ENCODE data around the gene CD3E.

Gene CD3E

GRCh38 chr11:118304568-118305248 lies at the start of gene CD3E:
Gene CD3E (plus strand): TSS chr11:118304730. CDS start chr11:118304953, 223 bp downstream.
- no peak for DNase-seq (ENCODE audit: insufficient read length, low spot score)
- FAIRE-seq: no peak

- no peak for DNase-seq (ENCODE audit: insufficient read length, low spot score)
Observed at GRCh38 chr11:118258410-118258809, 46.1 kb upstream of the CD3E start.

DNA sequence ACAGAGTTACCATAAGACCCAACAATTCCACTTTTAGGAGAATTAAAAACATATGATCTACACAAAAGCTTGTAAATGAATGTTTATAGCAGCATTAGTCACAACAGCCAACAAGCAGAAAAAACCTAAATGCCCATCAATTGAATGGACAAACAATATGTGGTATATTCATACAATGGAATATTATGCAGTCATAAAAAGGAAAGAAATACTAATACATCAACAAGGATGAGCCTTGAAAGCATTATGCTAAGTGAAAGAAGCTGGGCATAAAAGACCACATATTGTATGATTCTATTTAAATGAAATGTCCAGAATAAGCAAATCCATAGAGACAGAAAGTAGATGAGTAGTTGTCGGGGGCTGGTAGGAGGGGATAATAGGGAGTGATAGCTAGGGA lies 45.4 kb upstream of the CD3E start:
- no peak for FAIRE-seq
- no peak for DNase-seq (ENCODE audit: insufficient read length, low spot score)

More at GRCh38 chr11:118258410-118258809, 46.1 kb upstream of the CD3E start:
- no peak for FAIRE-seq

DNA sequence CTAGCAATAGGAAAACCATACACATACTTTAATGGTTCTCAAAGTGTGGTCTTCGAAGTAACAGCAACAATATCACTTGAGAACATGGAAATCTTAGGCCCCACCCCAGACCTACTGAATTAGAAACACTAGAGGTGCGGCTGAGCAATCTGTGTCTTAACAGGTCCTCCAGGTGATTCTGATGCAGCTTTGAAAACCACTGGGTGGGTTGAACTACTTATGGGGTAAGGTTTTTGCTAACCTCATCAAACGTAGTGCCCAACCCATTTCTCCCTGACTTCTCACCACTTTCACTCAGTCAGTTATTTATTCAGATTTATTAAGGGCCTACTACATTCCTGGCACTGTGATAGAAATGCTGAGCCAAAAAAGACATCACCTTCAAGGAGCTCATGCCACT lies 44.2 kb upstream of the CD3E start:
- FAIRE-seq (no peak), DNase-seq (ENCODE audit: insufficient read length, low spot score) (no peak)

GRCh38 chr11:118263112-118263511 lies 41.4 kb upstream of the CD3E start:
- no peak for FAIRE-seq

GRCh38 chr11:118263695-118264568 lies 40.6 kb upstream of the CD3E start, which contains the start of gene MPZL2:
Gene MPZL2 (minus strand): TSS chr11:118264297. CDS start chr11:118264153, 144 bp downstream.
- peak; percentile 21 for DNase-seq (ENCODE audit: insufficient read length, low spot score)
- FAIRE-seq: no peak

More at GRCh38 chr11:118263112-118263511, 41.4 kb upstream of the CD3E start:
- DNase-seq (ENCODE audit: insufficient read length, low spot score): no peak

GRCh38 chr11:118264569-118265465 lies 39.7 kb upstream of the CD3E start:
- no peak for DNase-seq (ENCODE audit: insufficient read length, low spot score)
- FAIRE-seq: no peak

DNA sequence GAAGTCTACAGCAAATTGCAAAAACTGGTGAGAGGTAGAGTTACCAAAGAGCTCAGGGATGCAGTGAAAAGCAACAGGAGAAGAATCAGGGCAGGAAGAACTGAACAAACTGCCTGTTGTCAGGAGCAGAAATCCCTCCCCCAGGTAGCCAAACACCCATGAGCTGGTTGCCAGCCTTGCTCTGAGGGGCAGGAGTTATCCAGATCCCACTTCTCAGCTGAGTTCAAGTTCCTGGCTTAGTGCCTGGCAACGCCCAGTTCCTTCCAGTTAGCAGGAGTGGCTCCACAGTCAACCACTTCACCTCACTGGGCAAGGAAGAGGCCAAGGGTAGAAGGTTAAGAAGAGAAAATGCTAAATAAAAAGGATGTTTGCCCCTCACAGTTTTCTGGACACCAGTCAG lies 38.6 kb upstream of the CD3E start:
- FAIRE-seq (no peak), DNase-seq (ENCODE audit: insufficient read length, low spot score) (no peak)

- FAIRE-seq: no peak
- DNase-seq (ENCODE audit: insufficient read length, low spot score): no peak
Observed at GRCh38 chr11:118267486-118267885, 37.0 kb upstream of the CD3E start.

- FAIRE-seq (no peak), DNase-seq (ENCODE audit: insufficient read length, low spot score) (no peak)
Observed at GRCh38 chr11:118272001-118272400, 32.5 kb upstream of the CD3E start.

- DNase-seq (ENCODE audit: insufficient read length, low spot score): no peak
- no peak for FAIRE-seq
Observed at GRCh38 chr11:118274186-118274585, 30.3 kb upstream of the CD3E start.

DNA sequence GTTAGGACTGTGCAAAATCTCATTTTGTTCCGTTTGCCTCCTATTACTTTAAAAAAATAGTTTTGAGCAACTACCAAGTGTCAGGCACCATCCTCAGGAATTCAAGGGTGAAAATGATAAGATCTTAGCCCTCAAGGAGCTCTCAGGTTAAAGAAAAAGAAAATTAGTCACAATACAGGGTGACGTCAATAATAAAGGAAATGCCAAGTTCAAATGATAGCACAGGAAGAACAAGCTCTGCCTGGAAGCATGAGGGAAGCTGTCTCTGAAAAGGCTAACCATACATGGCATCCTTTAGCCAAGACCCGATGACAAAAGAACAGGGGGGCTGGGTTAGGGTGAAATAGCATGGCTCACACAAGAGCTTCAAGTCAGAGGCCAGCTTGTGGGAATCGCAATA lies 29.4 kb upstream of the CD3E start:
- peak; percentile 60 for DNase-seq (ENCODE audit: insufficient read length, low spot score)
- FAIRE-seq: no peak

- no peak for DNase-seq (ENCODE audit: insufficient read length, low spot score)
- FAIRE-seq: no peak
Observed at GRCh38 chr11:118276422-118276821, 28.1 kb upstream of the CD3E start.

DNA sequence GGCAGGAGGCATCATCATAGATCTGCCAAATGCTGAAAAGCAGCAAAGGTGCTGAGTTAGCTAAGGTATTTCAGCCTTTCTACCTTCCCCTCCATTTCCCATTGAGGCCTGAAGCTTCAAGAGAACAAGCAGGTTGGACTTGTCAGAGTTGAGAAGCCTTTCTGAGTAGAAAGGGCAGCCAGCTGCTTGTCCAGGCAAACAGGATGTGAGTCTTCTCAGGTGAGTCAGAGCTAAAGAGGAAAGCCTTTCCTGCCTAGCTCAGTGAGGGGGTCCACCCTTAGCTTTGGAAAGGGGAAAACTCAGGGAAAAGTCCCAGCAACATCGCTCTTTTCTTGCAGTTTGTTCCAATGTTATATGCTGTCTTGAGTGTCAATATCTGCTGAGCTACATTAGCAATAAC lies 27.2 kb upstream of the CD3E start:
- no peak for FAIRE-seq
- DNase-seq (ENCODE audit: insufficient read length, low spot score): peak; percentile 24

DNA sequence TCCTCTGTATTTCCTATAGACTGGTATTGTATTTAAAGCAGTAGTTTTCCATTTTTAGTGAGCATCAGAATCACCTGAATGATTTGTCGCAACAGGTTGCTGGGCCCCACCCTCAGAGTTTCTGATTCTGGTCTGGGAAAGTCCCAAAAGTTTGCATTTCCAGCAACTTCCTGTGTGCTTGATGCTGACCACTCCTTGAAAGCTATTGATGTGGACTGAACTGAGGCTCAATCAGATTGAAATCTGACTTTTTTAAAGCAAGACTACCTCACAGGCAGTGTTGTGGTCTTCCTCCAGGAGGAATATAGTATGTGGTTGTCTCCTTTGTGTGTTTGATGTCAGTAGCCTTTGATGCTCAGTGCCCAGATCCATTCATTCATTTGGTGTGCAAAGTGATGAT lies 23.2 kb upstream of the CD3E start:
- no peak for DNase-seq (ENCODE audit: insufficient read length, low spot score)
- FAIRE-seq: no peak

GRCh38 chr11:118282606-118283005 lies 21.9 kb upstream of the CD3E start:
- no peak for DNase-seq (ENCODE audit: insufficient read length, low spot score)
- FAIRE-seq: no peak

DNA sequence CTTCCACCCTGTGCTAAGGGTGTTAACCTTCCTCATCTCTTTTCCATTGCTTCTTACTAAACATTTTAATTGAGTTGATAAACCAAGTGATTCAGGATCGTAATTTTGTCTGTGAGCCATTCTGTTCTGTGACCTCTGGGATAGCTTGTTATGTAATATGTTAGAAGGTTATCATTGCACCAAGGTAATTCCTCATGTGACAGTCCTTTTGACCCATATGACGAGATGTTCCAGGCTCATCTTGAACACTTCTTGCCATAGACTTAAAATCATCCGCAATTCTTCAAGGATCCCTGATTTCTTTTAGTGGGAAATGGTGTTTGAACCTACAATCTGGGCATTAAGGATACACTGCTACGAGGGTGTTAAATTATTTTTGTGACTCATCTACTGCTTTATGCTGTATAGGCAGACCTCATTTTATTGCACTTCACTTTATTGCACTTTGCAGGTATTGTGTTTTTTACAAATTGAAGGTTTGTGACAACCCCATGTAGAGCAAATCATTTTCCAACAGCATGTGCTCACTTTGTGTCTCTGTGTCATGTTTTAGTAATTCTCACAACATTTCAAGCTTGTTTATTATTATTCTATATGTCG lies 21.4 kb upstream of the CD3E start:
- FAIRE-seq (peak; percentile 38), DNase-seq (ENCODE audit: insufficient read length, low spot score) (no peak)

DNA sequence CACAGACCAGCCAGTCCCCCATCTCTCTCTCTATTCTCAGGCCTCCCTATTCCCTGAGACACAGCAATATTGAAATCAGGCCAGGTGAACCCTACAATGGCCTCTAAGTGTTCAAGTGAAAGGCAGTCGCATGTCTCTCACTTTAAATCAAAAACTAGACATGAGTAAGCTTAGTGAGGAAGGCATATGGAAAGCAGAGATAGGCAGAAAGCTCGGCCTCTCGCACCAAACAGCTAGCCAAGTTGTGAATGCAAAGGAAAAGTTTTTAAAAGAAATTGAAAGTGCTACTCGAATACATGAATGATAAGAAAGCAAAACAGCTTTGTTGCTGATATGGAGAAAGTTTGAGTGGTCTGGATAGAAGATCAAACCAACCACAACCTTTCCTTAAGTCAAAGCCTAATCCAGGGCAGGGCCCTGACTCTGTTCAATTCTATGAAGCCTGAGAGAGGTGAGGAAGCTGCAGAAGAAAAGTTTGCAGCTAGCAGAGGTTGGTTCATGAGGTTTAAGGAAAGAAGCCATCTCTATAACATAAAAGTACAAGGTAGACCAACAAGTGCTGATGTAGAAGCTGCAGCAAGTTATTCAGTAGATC lies 20.7 kb upstream of the CD3E start:
- FAIRE-seq (no peak), DNase-seq (ENCODE audit: insufficient read length, low spot score) (no peak)

DNA sequence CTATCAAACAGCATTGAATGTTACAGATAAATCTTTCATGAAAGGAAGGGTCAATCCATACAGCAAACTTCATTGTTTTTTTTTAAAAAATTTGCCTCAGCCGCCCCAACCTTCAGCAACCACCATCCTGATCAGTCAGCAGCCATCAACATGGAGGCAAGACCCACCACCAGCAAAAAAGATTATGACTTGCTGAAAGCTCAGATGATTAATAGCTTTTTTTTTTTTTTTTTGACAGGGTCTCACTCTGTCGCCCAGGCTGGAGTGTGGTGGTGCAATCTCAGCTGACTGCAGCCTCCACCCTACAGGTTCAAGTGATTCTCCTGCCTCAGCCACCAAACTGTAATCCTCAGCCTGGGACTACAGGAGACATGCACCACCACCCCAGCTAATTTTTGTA lies 18.0 kb upstream of the CD3E start:
- DNase-seq (ENCODE audit: insufficient read length, low spot score): no peak
- FAIRE-seq: no peak

GRCh38 chr11:118287006-118287405 lies 17.5 kb upstream of the CD3E start:
- DNase-seq (ENCODE audit: insufficient read length, low spot score) (no peak), FAIRE-seq (no peak)
